ENCODE results near the gene RFNG.

Gene RFNG

GRCh38 chr17:82035956-82036633 lies 15.5 kb downstream of the RFNG start:
- Histone ChIP-seq H3K4me1 (ENCODE audit: control insufficient read depth in 2 of 2, insufficient read depth in 1 of 2, low read depth in 1 of 2, low read length in 2 of 2) (peaks cover 14 to 22% of the 10 kb centered on the region in 2 donors), H3K36me3 (replicated peaks in 1 of 2; ENCODE audit: control insufficient read depth in 2 of 2, insufficient read depth in 2 of 2, low read length in 2 of 2) (peaks cover 8 to 33% of the 10 kb centered on the region in 2 donors)

DNA sequence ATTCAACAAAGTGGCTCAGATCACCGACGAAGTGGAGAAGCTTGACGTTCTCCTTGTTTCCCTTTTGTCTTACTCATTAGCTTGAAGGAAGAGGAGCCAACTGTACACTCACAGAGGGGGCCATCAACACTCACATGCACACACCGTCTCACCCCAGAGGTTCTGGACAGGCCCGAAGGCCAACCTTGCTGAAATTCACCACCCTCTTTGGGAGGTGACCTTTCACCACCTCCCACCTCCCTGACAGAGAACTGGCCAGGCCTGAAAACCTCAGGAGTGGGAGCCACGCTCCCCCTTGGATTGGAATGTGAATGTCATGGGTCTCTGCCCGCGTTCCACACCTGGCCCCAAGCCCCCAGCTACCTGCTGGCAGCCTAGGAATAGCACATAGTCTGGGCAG lies 16.1 kb downstream of the RFNG start:
- no peaks in the 10 kb centered on the region for H3K9me3 ChIP-seq (replicated peaks in 1 of 2; ENCODE audit: control insufficient read depth in 2 of 2, insufficient read depth in 1 of 2, low read depth in 1 of 2, low read length in 2 of 2)
- no peak overlapping the region for H3K4ac ChIP-seq (ENCODE audit: low read length)
- H2AK5ac ChIP-seq (ENCODE audit: low read depth, low read length) = peak overlapping the region; percentile 96
- no peak overlapping the region for H4K91ac ChIP-seq (ENCODE audit: low read depth, low read length, poor library complexity)
- no peak overlapping the region for H2AFZ ChIP-seq (ENCODE audit: low read length)
- no peak overlapping the region for H3K27ac ChIP-seq (replicated peaks; ENCODE audit: low read length)
- no peak for DNase-seq (ENCODE audit: low spot score)
- H3K14ac ChIP-seq (ENCODE audit: low read length) = no peak overlapping the region
- H3K23ac ChIP-seq (ENCODE audit: low read depth, low read length, poor library complexity) = peak overlapping the region; percentile 97
- no peak overlapping the region for H4K8ac ChIP-seq (ENCODE audit: low read depth, low read length)
- H3K36me3 ChIP-seq (replicated peaks in 1 of 2; ENCODE audit: control insufficient read depth in 2 of 2, insufficient read depth in 2 of 2, low read length in 2 of 2) = peaks cover 8 to 33% of the 10 kb centered on the region in 2 donors
- peaks cover 14 to 22% of the 10 kb centered on the region in 2 donors for H3K4me1 ChIP-seq (ENCODE audit: control insufficient read depth in 2 of 2, insufficient read depth in 1 of 2, low read depth in 1 of 2, low read length in 2 of 2)
- no peak overlapping the region for H2BK120ac ChIP-seq (ENCODE audit: low read depth, low read length)
- no peak overlapping the region for H3K4me2 ChIP-seq (ENCODE audit: insufficient read depth, low read length, poor library complexity, severe bottlenecking)
- no peak overlapping the region for H3K18ac ChIP-seq (ENCODE audit: low read length)
- H3K27me3 ChIP-seq (ENCODE audit: control insufficient read depth in 3 of 3, insufficient read depth in 3 of 3, low read depth in 1 of 3, low read length in 3 of 3) = no peaks in the 10 kb centered on the region
- no peak overlapping the region for H3K9ac ChIP-seq (ENCODE audit: low read depth, low read length, poor library complexity)
- no CpG with 5 or more reads among the region's 8 CpGs for WGBS, 2 donors (ENCODE audit: extremely low coverage in 2 of 2, insufficient read length in 2 of 2, insufficient replicate concordance in 1 of 2)
- no peak overlapping the region for H2BK12ac ChIP-seq (ENCODE audit: low read length)
- no peak overlapping the region for H2BK15ac ChIP-seq (ENCODE audit: low read length)
- H3K79me1 ChIP-seq (ENCODE audit: low read depth, low read length) = peaks cover 10% of the 10 kb centered on the region
- H3K4me3 ChIP-seq (ENCODE audit: low read length in 2 of 2) = peak overlapping the region in 1 of 2 donors; percentile 15
- peak overlapping the region; percentile 39 for H2BK5ac ChIP-seq (ENCODE audit: low read length)

More at GRCh38 chr17:82035956-82036633, 15.5 kb downstream of the RFNG start:
- Histone ChIP-seq H3K27ac (replicated peaks; ENCODE audit: low read length) (no peak overlapping the region), H3K18ac (ENCODE audit: low read length) (no peak overlapping the region), H3K4ac (ENCODE audit: low read length) (no peak overlapping the region), H2AFZ (ENCODE audit: low read length) (no peak overlapping the region), H3K9me3 (replicated peaks in 1 of 2; ENCODE audit: control insufficient read depth in 2 of 2, insufficient read depth in 1 of 2, low read depth in 1 of 2, low read length in 2 of 2) (no peaks in the 10 kb centered on the region), H3K9ac (ENCODE audit: low read depth, low read length, poor library complexity) (peak overlapping the region; percentile 38), H4K91ac (ENCODE audit: low read depth, low read length, poor library complexity) (no peak overlapping the region), H2BK12ac (ENCODE audit: low read length) (no peak overlapping the region), H2BK15ac (ENCODE audit: low read length) (no peak overlapping the region), H2AK5ac (ENCODE audit: low read depth, low read length) (peak overlapping the region; percentile 96), H2BK5ac (ENCODE audit: low read length) (peak overlapping the region; percentile 39), H3K27me3 (ENCODE audit: control insufficient read depth in 3 of 3, insufficient read depth in 3 of 3, low read depth in 1 of 3, low read length in 3 of 3) (no peaks in the 10 kb centered on the region), H3K14ac (ENCODE audit: low read length) (no peak overlapping the region), H2BK120ac (ENCODE audit: low read depth, low read length) (no peak overlapping the region), H4K8ac (ENCODE audit: low read depth, low read length) (no peak overlapping the region), H3K4me2 (ENCODE audit: insufficient read depth, low read length, poor library complexity, severe bottlenecking) (peak overlapping the region; percentile 99), H3K79me1 (ENCODE audit: low read depth, low read length) (peaks cover 10% of the 10 kb centered on the region), H3K4me3 (ENCODE audit: low read length in 2 of 2) (peak overlapping the region in 1 of 2 donors; percentile 92), H3K23ac (ENCODE audit: low read depth, low read length, poor library complexity) (peak overlapping the region; percentile 97)
- DNase-seq (ENCODE audit: low spot score) = no peak
- no CpG with 5 or more reads among the region's 20 CpGs for WGBS, 2 donors (ENCODE audit: extremely low coverage in 2 of 2, insufficient read length in 2 of 2, insufficient replicate concordance in 1 of 2)

DNA sequence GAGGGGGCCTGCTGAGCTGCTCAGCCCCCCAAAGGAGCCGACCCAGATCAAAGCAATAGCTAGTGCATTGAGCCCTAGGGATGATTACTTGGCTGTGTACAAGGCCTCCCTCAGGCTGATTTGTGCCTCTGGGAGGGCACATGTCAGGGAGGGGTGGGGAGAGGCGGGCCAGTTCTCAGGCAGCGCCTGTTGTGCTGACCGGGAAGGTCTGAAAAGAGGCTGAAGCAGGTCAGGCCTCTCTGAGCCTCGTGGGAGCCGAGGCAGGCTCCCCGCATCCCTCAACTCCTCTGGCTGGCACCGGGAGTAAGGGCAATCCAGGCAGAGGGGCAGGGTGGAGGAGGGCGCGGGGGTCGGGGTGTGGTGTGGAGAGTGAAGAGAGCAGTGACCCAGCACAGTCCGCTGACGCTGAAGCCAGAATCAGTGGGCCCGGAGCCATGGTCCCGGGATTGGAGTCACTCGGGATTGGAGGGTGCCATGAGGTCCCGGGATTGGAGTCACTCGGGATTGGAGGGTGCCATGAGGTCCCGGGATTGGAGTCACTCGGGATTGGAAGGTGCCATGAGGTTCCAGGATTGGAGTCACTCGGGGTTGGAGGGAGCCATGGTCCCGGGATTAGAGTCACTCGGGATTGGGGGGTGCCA lies 17.1 kb downstream of the RFNG start:
- Histone ChIP-seq H3K79me1 (ENCODE audit: low read depth, low read length) (peaks cover 10% of the 10 kb centered on the region), H2BK120ac (ENCODE audit: low read depth, low read length) (no peak overlapping the region), H3K36me3 (replicated peaks in 1 of 2; ENCODE audit: control insufficient read depth in 2 of 2, insufficient read depth in 2 of 2, low read length in 2 of 2) (peaks cover 12 to 35% of the 10 kb centered on the region in 2 donors), H3K23ac (ENCODE audit: low read depth, low read length, poor library complexity) (no peak overlapping the region), H3K14ac (ENCODE audit: low read length) (no peak overlapping the region), H3K9me3 (replicated peaks in 1 of 2; ENCODE audit: control insufficient read depth in 2 of 2, insufficient read depth in 1 of 2, low read depth in 1 of 2, low read length in 2 of 2) (no peaks in the 10 kb centered on the region), H3K4ac (ENCODE audit: low read length) (no peak overlapping the region), H2BK15ac (ENCODE audit: low read length) (no peak overlapping the region), H3K27me3 (ENCODE audit: control insufficient read depth in 3 of 3, insufficient read depth in 3 of 3, low read depth in 1 of 3, low read length in 3 of 3) (no peaks in the 10 kb centered on the region), H3K4me3 (ENCODE audit: low read length in 2 of 2) (no peak overlapping the region), H2BK5ac (ENCODE audit: low read length) (no peak overlapping the region), H3K4me2 (ENCODE audit: insufficient read depth, low read length, poor library complexity, severe bottlenecking) (no peak overlapping the region), H3K18ac (ENCODE audit: low read length) (no peak overlapping the region), H2AFZ (ENCODE audit: low read length) (no peak overlapping the region), H2BK12ac (ENCODE audit: low read length) (no peak overlapping the region), H3K4me1 (ENCODE audit: control insufficient read depth in 2 of 2, insufficient read depth in 1 of 2, low read depth in 1 of 2, low read length in 2 of 2) (peaks cover 14 to 22% of the 10 kb centered on the region in 2 donors), H4K91ac (ENCODE audit: low read depth, low read length, poor library complexity) (no peak overlapping the region), H2AK5ac (ENCODE audit: low read depth, low read length) (no peak overlapping the region), H3K27ac (replicated peaks; ENCODE audit: low read length) (no peak overlapping the region), H4K8ac (ENCODE audit: low read depth, low read length) (no peak overlapping the region), H3K9ac (ENCODE audit: low read depth, low read length, poor library complexity) (peak overlapping the region; percentile 50)
- DNase-seq (ENCODE audit: low spot score) = no peak
- no CpG with 5 or more reads among the region's 23 CpGs for WGBS, 2 donors (ENCODE audit: extremely low coverage in 2 of 2, insufficient read length in 2 of 2, insufficient replicate concordance in 1 of 2)

DNA sequence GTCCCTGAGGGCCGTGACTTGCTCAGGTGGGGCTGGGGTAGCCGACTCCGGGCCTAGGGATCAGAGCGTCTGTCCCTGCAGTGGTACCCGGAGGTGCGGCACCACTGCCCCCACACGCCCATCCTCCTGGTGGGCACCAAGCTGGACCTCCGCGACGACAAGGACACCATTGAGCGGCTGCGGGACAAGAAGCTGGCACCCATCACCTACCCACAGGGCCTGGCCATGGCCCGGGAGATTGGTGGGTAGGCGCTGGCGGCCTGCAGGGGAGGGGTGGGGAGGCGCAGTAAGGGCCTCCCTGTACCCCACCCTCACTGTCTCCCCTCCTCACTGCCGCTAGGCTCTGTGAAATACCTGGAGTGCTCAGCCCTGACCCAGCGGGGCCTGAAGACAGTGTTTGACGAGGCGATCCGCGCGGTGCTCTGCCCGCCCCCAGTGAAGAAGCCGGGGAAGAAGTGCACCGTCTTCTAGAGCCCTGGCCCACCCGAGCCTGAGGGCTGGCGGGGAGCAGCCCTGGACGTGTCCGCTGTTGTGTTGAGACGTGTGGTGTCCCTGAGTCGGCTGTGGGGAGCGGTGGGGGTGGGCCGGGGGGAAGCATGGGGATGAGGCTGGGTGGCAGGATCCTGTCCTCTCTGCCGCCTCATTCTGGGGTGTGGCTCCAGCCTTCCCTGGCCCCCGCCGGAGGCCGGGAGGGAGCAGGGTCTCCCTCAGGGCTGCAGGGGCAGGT lies 18.1 kb downstream of the RFNG start:
- no peak overlapping the region for H3K9ac ChIP-seq (ENCODE audit: low read depth, low read length, poor library complexity)
- no peak overlapping the region for H4K8ac ChIP-seq (ENCODE audit: low read depth, low read length)
- no peak overlapping the region for H4K91ac ChIP-seq (ENCODE audit: low read depth, low read length, poor library complexity)
- H3K27ac ChIP-seq (replicated peaks; ENCODE audit: low read length) = no peak overlapping the region
- peak overlapping the region in 1 of 2 donors; percentile 14 for H3K4me3 ChIP-seq (ENCODE audit: low read length in 2 of 2)
- no peak overlapping the region for H2AFZ ChIP-seq (ENCODE audit: low read length)
- H3K27me3 ChIP-seq (ENCODE audit: control insufficient read depth in 3 of 3, insufficient read depth in 3 of 3, low read depth in 1 of 3, low read length in 3 of 3) = no peaks in the 10 kb centered on the region
- peaks cover 10% of the 10 kb centered on the region for H3K79me1 ChIP-seq (ENCODE audit: low read depth, low read length)
- H3K23ac ChIP-seq (ENCODE audit: low read depth, low read length, poor library complexity) = no peak overlapping the region
- H3K36me3 ChIP-seq (replicated peaks in 1 of 2; ENCODE audit: control insufficient read depth in 2 of 2, insufficient read depth in 2 of 2, low read length in 2 of 2) = peaks cover 20 to 39% of the 10 kb centered on the region in 2 donors
- peak overlapping the region; percentile 5 for H2AK5ac ChIP-seq (ENCODE audit: low read depth, low read length)
- H3K18ac ChIP-seq (ENCODE audit: low read length) = no peak overlapping the region
- H2BK120ac ChIP-seq (ENCODE audit: low read depth, low read length) = peak overlapping the region; percentile 41
- no peak overlapping the region for H2BK5ac ChIP-seq (ENCODE audit: low read length)
- peak overlapping the region; percentile 22 for H2BK12ac ChIP-seq (ENCODE audit: low read length)
- no peaks in the 10 kb centered on the region for H3K9me3 ChIP-seq (replicated peaks in 1 of 2; ENCODE audit: control insufficient read depth in 2 of 2, insufficient read depth in 1 of 2, low read depth in 1 of 2, low read length in 2 of 2)
- H3K4me2 ChIP-seq (ENCODE audit: insufficient read depth, low read length, poor library complexity, severe bottlenecking) = no peak overlapping the region
- no peak overlapping the region for H3K14ac ChIP-seq (ENCODE audit: low read length)
- no CpG with 5 or more reads among the region's 38 CpGs for WGBS, 2 donors (ENCODE audit: extremely low coverage in 2 of 2, insufficient read length in 2 of 2, insufficient replicate concordance in 1 of 2)
- DNase-seq (ENCODE audit: low spot score) = no peak
- H2BK15ac ChIP-seq (ENCODE audit: low read length) = no peak overlapping the region
- no peak overlapping the region for H3K4ac ChIP-seq (ENCODE audit: low read length)
- peaks cover 14 to 22% of the 10 kb centered on the region in 2 donors for H3K4me1 ChIP-seq (ENCODE audit: control insufficient read depth in 2 of 2, insufficient read depth in 1 of 2, low read depth in 1 of 2, low read length in 2 of 2)

Data from neuronal stem cell (in vitro differentiated cells).